GM12864 (cell line): ENCODE data around the gene EPS15.
"Not testable (repeated sequence)": the region's sequence is repeated elsewhere in the genome, so short reads cannot be mapped to it uniquely, and the experiment has no call there.

ENCODE experiments used
- DNase-seq: peaks from one replicate; pipeline ENCODE4 v3.0.0-alpha.2; 2011; ENCODE audit warnings: low read depth
- H3K4me3 ChIP-seq: 2 replicates; pipeline ENCODE4 v1.5.1; 2011; ENCODE audit warnings: mild to moderate bottlenecking, low read depth, low read length, control low read depth
- TF ChIP-seq, protein P1 (sequence below): IDR thresholded peaks from 2 replicates; pipeline ENCODE4 v1.5.1; 2011; ENCODE audit warnings: low read depth, mild to moderate bottlenecking, moderate library complexity, low read length, control low read depth, inconsistent platforms; ENCODE audit errors: missing control alignments

EPS15 gene

GRCh38 chr1:51469518-51469917 lies 49.5 kb downstream of the EPS15 start:
- DNase-seq = no peak
- TF ChIP-seq, protein P1, sequence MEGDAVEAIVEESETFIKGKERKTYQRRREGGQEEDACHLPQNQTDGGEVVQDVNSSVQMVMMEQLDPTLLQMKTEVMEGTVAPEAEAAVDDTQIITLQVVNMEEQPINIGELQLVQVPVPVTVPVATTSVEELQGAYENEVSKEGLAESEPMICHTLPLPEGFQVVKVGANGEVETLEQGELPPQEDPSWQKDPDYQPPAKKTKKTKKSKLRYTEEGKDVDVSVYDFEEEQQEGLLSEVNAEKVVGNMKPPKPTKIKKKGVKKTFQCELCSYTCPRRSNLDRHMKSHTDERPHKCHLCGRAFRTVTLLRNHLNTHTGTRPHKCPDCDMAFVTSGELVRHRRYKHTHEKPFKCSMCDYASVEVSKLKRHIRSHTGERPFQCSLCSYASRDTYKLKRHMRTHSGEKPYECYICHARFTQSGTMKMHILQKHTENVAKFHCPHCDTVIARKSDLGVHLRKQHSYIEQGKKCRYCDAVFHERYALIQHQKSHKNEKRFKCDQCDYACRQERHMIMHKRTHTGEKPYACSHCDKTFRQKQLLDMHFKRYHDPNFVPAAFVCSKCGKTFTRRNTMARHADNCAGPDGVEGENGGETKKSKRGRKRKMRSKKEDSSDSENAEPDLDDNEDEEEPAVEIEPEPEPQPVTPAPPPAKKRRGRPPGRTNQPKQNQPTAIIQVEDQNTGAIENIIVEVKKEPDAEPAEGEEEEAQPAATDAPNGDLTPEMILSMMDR = no peak

DNA sequence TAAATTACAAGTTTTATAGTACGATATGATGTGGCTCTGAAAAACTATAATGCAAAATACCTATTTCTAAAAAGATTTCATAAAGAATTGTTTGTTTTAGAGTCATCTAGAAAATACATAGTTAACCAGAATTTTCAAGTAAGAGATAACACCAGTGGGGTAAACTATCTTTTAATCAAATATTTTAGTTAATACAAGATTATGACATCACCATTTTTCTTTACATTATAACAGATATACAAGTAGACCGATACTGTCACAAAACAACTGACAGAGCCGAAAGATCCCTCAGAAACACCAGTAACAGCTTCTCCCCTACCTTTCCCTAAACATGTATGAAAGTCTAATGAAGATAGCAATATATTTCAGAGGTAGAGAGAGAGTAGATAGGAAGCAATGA lies 54.2 kb downstream of the EPS15 start:
- TF ChIP-seq, protein P1 = no peak
- no peak overlapping the region for H3K4me3 ChIP-seq
- no peak for DNase-seq

More at GRCh38 chr1:51469518-51469917, 49.5 kb downstream of the EPS15 start:
- H3K4me3 ChIP-seq = no peak overlapping the region

DNA sequence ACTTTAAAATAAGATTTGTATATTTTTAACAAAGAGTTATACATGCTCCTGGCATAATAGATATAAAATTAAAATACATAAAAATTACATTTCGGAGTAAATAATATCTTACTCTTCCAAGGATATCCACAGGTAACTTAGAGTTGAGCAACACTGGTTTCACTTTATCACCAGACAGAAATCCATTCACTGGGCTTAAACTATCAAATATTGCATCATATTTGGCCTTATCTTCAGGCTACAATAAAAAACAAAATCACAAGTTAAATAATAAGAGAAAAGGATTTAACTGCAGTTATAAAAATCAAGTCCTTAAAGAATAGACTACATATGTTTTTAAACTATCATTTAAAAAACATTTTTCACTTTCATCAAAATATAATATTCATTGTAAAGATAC lies 55.5 kb downstream of the EPS15 start:
- TF ChIP-seq, protein P1 = no peak
- H3K4me3 ChIP-seq = no peak overlapping the region

DNA sequence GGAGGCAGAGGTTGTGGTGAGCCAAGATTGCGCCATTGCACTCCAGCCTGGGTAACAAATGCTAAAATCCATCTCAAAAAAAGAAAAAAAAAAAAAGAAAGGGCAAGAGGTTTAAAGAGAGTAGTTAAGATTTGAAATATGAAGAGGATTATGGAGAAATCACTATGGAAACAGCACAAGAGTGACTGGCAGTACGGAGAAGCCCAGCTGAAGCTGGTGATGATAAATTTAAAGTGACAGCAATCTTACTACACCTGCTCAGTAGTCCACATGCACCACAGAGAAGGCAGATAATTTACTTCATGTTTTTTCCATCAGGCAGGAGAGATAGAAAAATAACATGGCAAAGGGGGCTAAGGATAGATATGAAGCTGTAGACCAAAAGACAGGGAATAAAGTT lies 56.8 kb downstream of the EPS15 start:
- H3K4me3 ChIP-seq, DNase-seq: not testable (repeated sequence)

More for the DNA sequence above, 55.5 kb downstream of the EPS15 start:
- no peak for DNase-seq

DNA sequence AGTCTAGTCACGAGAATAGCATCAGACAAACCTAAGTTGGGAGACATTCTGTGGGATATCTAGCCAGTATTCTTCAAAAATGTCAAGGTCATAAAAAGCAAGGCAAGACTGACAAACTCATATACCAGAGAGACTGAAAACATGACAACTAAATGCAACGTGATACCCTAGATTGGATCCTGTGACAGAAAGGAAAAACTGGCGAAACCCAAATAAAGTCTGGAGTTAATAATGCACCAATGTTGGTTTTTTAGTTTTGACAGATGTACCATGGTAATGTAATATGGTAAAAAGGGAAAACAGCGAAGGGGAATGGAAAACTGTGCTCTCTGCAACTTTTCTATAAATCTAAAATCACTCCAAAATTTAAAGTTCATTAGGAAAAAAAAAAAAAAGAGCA lies 64.5 kb downstream of the EPS15 start:
- DNase-seq = no peak
- TF ChIP-seq, protein P1 = no peak
- H3K4me3 ChIP-seq = no peak overlapping the region

DNA sequence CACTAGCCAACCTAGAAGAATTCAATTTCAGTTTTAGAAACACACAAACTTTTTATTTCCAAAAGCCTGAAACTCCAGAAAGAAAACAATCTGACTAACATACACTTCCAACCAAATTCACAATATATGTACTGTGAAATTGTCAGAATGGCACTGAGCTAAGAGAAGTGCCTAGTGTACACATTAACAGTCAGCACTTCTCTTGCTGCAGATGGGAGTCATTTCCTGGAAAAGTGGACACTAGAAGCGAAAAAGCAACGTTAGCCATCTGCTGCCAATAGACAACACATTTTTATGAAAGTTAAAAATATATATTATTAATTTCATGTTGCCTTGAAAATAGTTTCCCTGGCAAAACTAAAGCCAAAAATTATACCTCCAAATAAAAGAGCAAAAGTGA lies 66.1 kb downstream of the EPS15 start:
- no peak overlapping the region for H3K4me3 ChIP-seq
- DNase-seq = no peak
- TF ChIP-seq, protein P1 = no peak

DNA sequence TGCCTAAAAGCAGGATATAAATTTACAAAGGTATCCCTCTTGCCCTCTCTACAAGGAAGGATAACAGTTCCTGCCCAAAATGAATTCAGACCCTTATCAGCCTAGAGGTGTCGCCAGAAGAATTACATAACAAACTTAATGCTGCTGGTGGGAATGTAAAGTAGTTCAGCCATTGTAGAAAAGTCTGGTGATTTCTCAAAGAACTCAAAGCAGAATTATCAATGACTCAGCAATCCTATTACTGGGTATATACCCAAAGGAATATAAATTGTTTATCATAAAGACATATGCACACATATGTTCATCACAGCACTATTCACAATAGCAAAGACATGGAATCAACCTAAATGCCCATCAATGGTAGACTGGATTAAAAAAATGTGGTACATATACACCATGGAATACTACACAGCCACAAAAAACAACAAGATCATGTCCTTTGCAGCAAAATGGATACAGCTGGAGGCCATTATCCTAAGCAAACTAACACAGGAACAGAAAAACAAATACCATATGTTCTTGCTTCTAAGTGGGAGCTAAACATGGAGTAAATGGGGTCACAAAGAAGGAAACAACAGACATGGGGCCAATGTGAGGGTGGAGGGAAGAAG lies 70.1 kb downstream of the EPS15 start:
- not testable (repeated sequence) for H3K4me3 ChIP-seq, DNase-seq

- H3K4me3 ChIP-seq = no peak overlapping the region
- TF ChIP-seq, protein P1 = no peak
- no peak for DNase-seq
These were observed 73.5 kb downstream of the EPS15 start for GRCh38 chr1:51445351-51446090.
